SK-N-SH treated with all-trans-retinoic acid at 6 μM for 48 hours (cell line): Measurements from ENCODE around the gene CYP4F22.
"Not testable (repeated sequence)": the region's sequence is repeated elsewhere in the genome, so short reads cannot be mapped to it uniquely, and the experiment has no call there.

Source experiments
- ATAC-seq: fragments of 200-7000 bp; cut with Tn5 transposase; 3 replicates; pipeline ENCODE4 v1.9.1; 2020; ENCODE audit warnings: mild to moderate bottlenecking, moderate library complexity
- ARNTL ChIP-seq: fragments of 450-650 bp; formaldehyde crosslinking; IDR thresholded peaks from 2 replicates; pipeline ENCODE4 v1.5.0; 2020; ENCODE audit warnings: low read depth, mild to moderate bottlenecking, moderate library complexity, borderline replicate concordance
- BACH2 ChIP-seq: fragments of 250-450 bp; sonication (Bioruptor Pico); IDR thresholded peaks from 2 replicates; pipeline ENCODE4 v1.9.0; 2021; ENCODE audit warnings: mild to moderate bottlenecking, borderline replicate concordance
- CREB5 ChIP-seq: fragments of 250-450 bp; sonication (Bioruptor Pico); IDR thresholded peaks from 2 replicates; pipeline ENCODE4 v1.5.1; 2020; ENCODE audit warnings: low read depth, mild to moderate bottlenecking, moderate library complexity
- CSRNP3 ChIP-seq: fragments of 250-450 bp; sonication (Bioruptor Pico); IDR thresholded peaks from 2 replicates; pipeline ENCODE4 v1.5.1; 2021; ENCODE audit warnings: mild to moderate bottlenecking, moderate library complexity
- ESRRG ChIP-seq: fragments of 250-450 bp; sonication (Bioruptor Pico); IDR thresholded peaks from 2 replicates; pipeline ENCODE4 v1.6.1; 2021; ENCODE audit warnings: mild to moderate bottlenecking
- GLIS3 ChIP-seq: fragments of 250-450 bp; sonication (Bioruptor Pico); IDR thresholded peaks from 2 replicates; pipeline ENCODE4 v1.5.0; 2020; ENCODE audit warnings: mild to moderate bottlenecking, moderate library complexity
- ISL1 ChIP-seq: fragments of 250-450 bp; sonication (Bioruptor Pico); IDR thresholded peaks from 2 replicates; pipeline ENCODE4 v2.1.2; 2022; ENCODE audit warnings: mild to moderate bottlenecking, moderate library complexity
- OSR1 ChIP-seq: fragments of 250-450 bp; sonication (Bioruptor Pico); IDR thresholded peaks from 2 replicates; pipeline ENCODE4 v1.8.0; 2022; ENCODE audit warnings: moderate library complexity, mild to moderate bottlenecking, inconsistent platforms
- POU6F1 ChIP-seq: fragments of 250-450 bp; sonication (Bioruptor Pico); IDR thresholded peaks from 2 replicates; pipeline ENCODE4 v1.8.0; 2021; ENCODE audit warnings: low read depth, mild to moderate bottlenecking, moderate library complexity, borderline replicate concordance
- PPARA ChIP-seq: fragments of 250-450 bp; sonication (Bioruptor Pico); IDR thresholded peaks from 2 replicates; pipeline ENCODE4 v1.5.0; 2020; ENCODE audit warnings: mild to moderate bottlenecking, borderline replicate concordance
- RARB ChIP-seq: fragments of 250-450 bp; sonication (Bioruptor Pico); IDR thresholded peaks from 2 replicates; pipeline ENCODE4 v1.8.0; 2021; ENCODE audit warnings: mild to moderate bottlenecking, moderate library complexity
- SNAI2 ChIP-seq: fragments of 250-450 bp; sonication (Bioruptor Pico); IDR thresholded peaks from 2 replicates; pipeline ENCODE4 v1.5.0; 2020; ENCODE audit warnings: mild to moderate bottlenecking, moderate library complexity
- TOX ChIP-seq: fragments of 250-450 bp; sonication (Bioruptor Pico); IDR thresholded peaks from 2 replicates; pipeline ENCODE4 v1.8.0; 2021; ENCODE audit warnings: mild to moderate bottlenecking, moderate library complexity, borderline replicate concordance
- TSHZ2 ChIP-seq: fragments of 250-450 bp; sonication (Bioruptor Pico); IDR thresholded peaks from 2 replicates; pipeline ENCODE4 v1.5.0; 2020; ENCODE audit warnings: mild to moderate bottlenecking, moderate library complexity
- ZC3H10 ChIP-seq: fragments of 250-450 bp; sonication (Bioruptor Pico); IDR thresholded peaks from 2 replicates; pipeline ENCODE4 v1.5.1; 2021; ENCODE audit warnings: mild to moderate bottlenecking, moderate library complexity
- ZFP30 ChIP-seq: fragments of 450-650 bp; formaldehyde crosslinking; IDR thresholded peaks from 2 replicates; pipeline ENCODE4 v1.5.0; 2022; ENCODE audit warnings: mild to moderate bottlenecking, moderate library complexity
- ZNF565 ChIP-seq: fragments of 450-650 bp; formaldehyde crosslinking; conservative IDR thresholded peaks from 2 replicates; pipeline ENCODE4 v1.5.0; 2020; ENCODE audit warnings: low read depth, mild to moderate bottlenecking, moderate library complexity
- ZNF70 ChIP-seq: fragments of 450-650 bp; formaldehyde crosslinking; IDR thresholded peaks from 2 replicates; pipeline ENCODE4 v1.5.0; 2020; ENCODE audit warnings: mild to moderate bottlenecking, moderate library complexity
- ZNF8 ChIP-seq: fragments of 450-650 bp; formaldehyde crosslinking; IDR thresholded peaks from 2 replicates; pipeline ENCODE4 v1.5.0; 2020; ENCODE audit warnings: mild to moderate bottlenecking, moderate library complexity

CYP4F22 gene

GRCh38 chr19:15511671-15512424 lies 3.5 kb downstream of the CYP4F22 start:
- no peak for TF ChIP-seq POU6F1 (CRISPR knock-in tag)
- TF ChIP-seq RARB (CRISPR knock-in tag): no peak
- no peak for TF ChIP-seq PPARA
- no peak for TF ChIP-seq CSRNP3 (CRISPR knock-in tag)
- no peak for TF ChIP-seq ZC3H10 (CRISPR knock-in tag)
- no peak for TF ChIP-seq CREB5 (CRISPR knock-in tag)
- no peak for TF ChIP-seq ARNTL (CRISPR knock-in tag)
- no peak for TF ChIP-seq OSR1 (CRISPR knock-in tag)

GRCh38 chr19:15515227-15515625 lies 6.9 kb downstream of the CYP4F22 start:
- not testable (repeated sequence) for ATAC-seq

More at GRCh38 chr19:15511671-15512424, 3.5 kb downstream of the CYP4F22 start:
- ATAC-seq: no peak

GRCh38 chr19:15516363-15516762 lies 8.0 kb downstream of the CYP4F22 start:
- ATAC-seq: no peak
- TF ChIP-seq TOX (CRISPR knock-in tag): no peak
- TF ChIP-seq SNAI2 (CRISPR knock-in tag): no peak
- no peak for TF ChIP-seq GLIS3 (CRISPR knock-in tag)
- no peak for TF ChIP-seq ZNF565 (CRISPR knock-in tag)
- no peak for TF ChIP-seq ZNF70 (CRISPR knock-in tag)
- no peak for TF ChIP-seq CSRNP3 (CRISPR knock-in tag)
- no peak for TF ChIP-seq TSHZ2 (CRISPR knock-in tag)
- no peak for TF ChIP-seq ZNF8 (CRISPR knock-in tag)
- TF ChIP-seq, all 23 proteins: peak for 0

- ATAC-seq: no peak
- no peak for TF ChIP-seq PPARA
- no peak for TF ChIP-seq BACH2 (CRISPR knock-in tag)
- no peak for TF ChIP-seq ZNF8 (CRISPR knock-in tag)
- no peak for TF ChIP-seq ZFP30 (CRISPR knock-in tag)
- TF ChIP-seq RARB (CRISPR knock-in tag): no peak
- no peak for TF ChIP-seq ZC3H10 (CRISPR knock-in tag)
- no peak for TF ChIP-seq GLIS3 (CRISPR knock-in tag)
- no peak for TF ChIP-seq ARNTL (CRISPR knock-in tag)
- no peak for TF ChIP-seq CSRNP3 (CRISPR knock-in tag)
- TF ChIP-seq ZNF565 (CRISPR knock-in tag): no peak
- TF ChIP-seq ESRRG (CRISPR knock-in tag): no peak
- TF ChIP-seq POU6F1 (CRISPR knock-in tag): no peak
- no peak for TF ChIP-seq ISL1 (CRISPR knock-in tag)
- no peak for TF ChIP-seq SNAI2 (CRISPR knock-in tag)
These were observed 9.5 kb downstream of the CYP4F22 start for GRCh38 chr19:15517778-15518177.
